ENCODE results near the gene TMEM239. TPM values are rescaled to one million over a fixed set of nuclear protein-coding genes. Genes with fewer than 3 reads are reported as not detected.
A peak's percentile ranks its signal among the peaks of the same experiment; 100 is the strongest.

TMEM239 gene
- polyA plus RNA-seq (2012; rRNA removed), result 0.02 and 0.10 TPM in 2 replicates
- polyA plus RNA-seq (2012; cell fraction: cytosol; rRNA removed), result 0.03 and 0.05 TPM in 2 replicates
- 0.46 and 0.64 TPM in 2 replicates for polyA plus RNA-seq (2012; cell fraction: nucleus; rRNA removed)

DNA sequence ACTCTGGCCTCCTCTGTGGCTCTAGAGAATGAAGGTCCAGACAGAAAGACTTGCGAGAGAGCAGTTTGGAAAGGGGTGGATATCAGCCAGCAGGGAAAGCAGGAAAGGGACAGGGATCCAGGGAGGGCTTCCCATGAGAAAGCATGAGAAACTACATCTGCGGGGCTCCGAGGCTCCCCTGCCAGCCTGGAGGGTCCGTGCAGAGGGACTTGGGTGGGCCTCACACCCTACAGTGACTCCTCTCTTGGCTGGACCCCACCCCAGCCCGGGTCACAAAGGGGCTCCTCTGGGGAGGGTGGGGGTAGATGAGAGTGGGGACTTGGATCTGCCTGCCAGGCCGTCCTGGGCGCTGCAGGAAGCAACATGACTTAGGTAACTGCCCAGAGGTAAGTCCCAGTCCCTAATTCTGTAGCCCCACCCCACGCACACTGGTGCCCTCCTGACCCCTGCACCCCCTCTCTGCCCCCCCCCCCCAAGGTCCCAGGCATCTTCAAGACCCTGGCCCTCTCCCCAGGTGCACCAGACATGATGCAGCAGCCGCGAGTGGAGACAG lies at the start of gene TMEM239:
TMEM239 (plus strand) TSS at position 335 of the 553 bp plus-strand sequence; CDS start at position 526, 191 bp downstream.
- peak within 1 kb of the TSS; percentile 83 for H3K4me2 ChIP-seq
- H3K36me3 ChIP-seq (replicated peaks in 1 of 2; ENCODE audit: control insufficient read depth in 1 of 2, insufficient read depth in 2 of 2, low read length in 1 of 2), result no peaks in the 10 kb centered on the region
- H3K27me3 ChIP-seq (ENCODE audit: insufficient read depth), result no peaks in the 10 kb centered on the region
- H3K9me2 ChIP-seq, result no peaks in the 10 kb centered on the region
- no peak for TF ChIP-seq FOXJ3 (CRISPR knock-in tag; IDR thresholded peaks at IDR 0.05)
- no peak within 1 kb of the TSS for H2AFZ ChIP-seq (ENCODE audit: low read depth)
- H3K9me3 ChIP-seq, result peaks cover 11% of the 10 kb centered on the region
- ChIA-PET POLR2A (no interaction called here), CTCF (no interaction called here)
- no peaks in the 10 kb centered on the region for H4K20me1 ChIP-seq (ENCODE audit: insufficient read depth)
- H3K4me1 ChIP-seq (ENCODE audit: control insufficient read depth in 1 of 2, insufficient read depth in 2 of 2, low read depth in 1 of 2, low read length in 1 of 2), result peaks cover 10 to 18% of the 10 kb centered on the region in 2 experiments; a peak in 2 of 4 replicates
- peak within 1 kb of the TSS; percentile 20; the same call in 1 of the 2 replicates for H3K9ac ChIP-seq
- H3F3A ChIP-seq (replicated peaks; ENCODE audit: insufficient read depth), result peaks cover 13% of the 10 kb centered on the region
- peak within 1 kb of the TSS in 1 of 2 experiments; percentile 72; a peak in 1 of 4 replicates for H3K27ac ChIP-seq (ENCODE audit: low read depth in 2 of 2, low read length in 1 of 2)
- 80% methylated on average over 8 of the region's 10 CpGs for WGBS (ENCODE audit: low lambda C conversion rate)
- no peaks in the 10 kb centered on the region for H3K79me2 ChIP-seq (ENCODE audit: insufficient read depth)
- peak; percentile 20 for DNase-seq
- no peak within 1 kb of the TSS for H3K4me3 ChIP-seq (ENCODE audit: low read depth in 2 of 2, low read length in 1 of 2)

DNA sequence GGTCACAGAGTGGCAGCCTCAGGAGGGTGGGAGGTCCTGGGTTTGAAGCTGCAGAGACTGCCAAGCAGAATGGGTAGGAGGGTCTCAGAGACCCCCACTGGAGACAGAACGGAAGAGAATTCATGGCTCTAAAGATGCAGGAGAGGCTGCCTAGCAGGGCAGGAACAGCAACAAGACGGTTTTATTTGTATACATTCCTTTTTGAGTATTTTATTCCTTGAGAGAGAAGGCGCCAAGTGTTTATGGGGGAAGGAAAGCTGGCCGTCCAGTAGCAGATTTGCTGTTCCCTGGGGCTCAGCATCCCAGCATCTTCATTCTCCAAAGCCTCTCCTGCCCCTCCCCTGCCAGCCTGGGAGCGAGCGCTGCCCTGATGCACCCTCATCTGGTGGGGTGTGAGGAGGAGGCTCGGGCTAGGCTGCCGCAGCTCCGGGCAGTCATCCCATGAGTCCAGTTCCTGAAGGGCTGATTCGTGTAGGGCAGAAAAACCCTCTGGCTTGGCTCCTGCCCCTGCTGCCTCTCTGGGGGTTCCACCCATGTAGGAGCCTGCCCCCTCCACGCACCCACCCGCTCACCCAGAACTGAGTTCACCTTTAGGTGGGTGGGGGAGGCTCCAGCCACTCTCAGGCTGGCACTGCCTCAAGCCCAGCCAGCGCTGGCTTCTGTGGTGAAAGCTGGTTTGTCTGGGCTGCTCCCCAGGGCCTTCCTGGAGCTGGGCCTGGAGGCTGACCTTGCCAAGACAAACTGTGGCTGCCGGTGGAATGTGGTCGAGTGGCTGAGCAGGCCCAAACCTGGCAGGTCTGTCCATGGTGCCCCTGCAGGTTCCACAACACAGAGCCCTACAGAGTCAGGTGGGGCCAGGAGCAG lies 48.2 kb upstream of the TMEM239 start:
- no peak overlapping the region for H3K9ac ChIP-seq
- no peak for TF ChIP-seq SIN3A (IDR thresholded peaks at IDR 0.05; ENCODE audit: borderline replicate concordance, low read depth, low read length)
- TF ChIP-seq, protein P1, sequence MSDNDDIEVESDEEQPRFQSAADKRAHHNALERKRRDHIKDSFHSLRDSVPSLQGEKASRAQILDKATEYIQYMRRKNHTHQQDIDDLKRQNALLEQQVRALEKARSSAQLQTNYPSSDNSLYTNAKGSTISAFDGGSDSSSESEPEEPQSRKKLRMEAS (IDR thresholded peaks at IDR 0.05; ENCODE audit: low read depth), result no peak
- no peak for TF ChIP-seq SMC3 (IDR thresholded peaks at IDR 0.05; ENCODE audit: low read depth, low read length)
- peak; percentile 86 for TF ChIP-seq NFIC (IDR thresholded peaks at IDR 0.05; ENCODE audit: borderline replicate concordance)
- TF ChIP-seq TCF12 (IDR thresholded peaks at IDR 0.05), result peak; percentile 37
- TF ChIP-seq, protein P2, sequence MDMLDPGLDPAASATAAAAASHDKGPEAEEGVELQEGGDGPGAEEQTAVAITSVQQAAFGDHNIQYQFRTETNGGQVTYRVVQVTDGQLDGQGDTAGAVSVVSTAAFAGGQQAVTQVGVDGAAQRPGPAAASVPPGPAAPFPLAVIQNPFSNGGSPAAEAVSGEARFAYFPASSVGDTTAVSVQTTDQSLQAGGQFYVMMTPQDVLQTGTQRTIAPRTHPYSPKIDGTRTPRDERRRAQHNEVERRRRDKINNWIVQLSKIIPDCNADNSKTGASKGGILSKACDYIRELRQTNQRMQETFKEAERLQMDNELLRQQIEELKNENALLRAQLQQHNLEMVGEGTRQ (IDR thresholded peaks at IDR 0.05; ENCODE audit: borderline replicate concordance, low read depth, low read length), result no peak
- TF ChIP-seq, protein P3, sequence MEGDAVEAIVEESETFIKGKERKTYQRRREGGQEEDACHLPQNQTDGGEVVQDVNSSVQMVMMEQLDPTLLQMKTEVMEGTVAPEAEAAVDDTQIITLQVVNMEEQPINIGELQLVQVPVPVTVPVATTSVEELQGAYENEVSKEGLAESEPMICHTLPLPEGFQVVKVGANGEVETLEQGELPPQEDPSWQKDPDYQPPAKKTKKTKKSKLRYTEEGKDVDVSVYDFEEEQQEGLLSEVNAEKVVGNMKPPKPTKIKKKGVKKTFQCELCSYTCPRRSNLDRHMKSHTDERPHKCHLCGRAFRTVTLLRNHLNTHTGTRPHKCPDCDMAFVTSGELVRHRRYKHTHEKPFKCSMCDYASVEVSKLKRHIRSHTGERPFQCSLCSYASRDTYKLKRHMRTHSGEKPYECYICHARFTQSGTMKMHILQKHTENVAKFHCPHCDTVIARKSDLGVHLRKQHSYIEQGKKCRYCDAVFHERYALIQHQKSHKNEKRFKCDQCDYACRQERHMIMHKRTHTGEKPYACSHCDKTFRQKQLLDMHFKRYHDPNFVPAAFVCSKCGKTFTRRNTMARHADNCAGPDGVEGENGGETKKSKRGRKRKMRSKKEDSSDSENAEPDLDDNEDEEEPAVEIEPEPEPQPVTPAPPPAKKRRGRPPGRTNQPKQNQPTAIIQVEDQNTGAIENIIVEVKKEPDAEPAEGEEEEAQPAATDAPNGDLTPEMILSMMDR (IDR thresholded peaks at IDR 0.05), result no peak
- H3K4me1 ChIP-seq (ENCODE audit: control insufficient read depth in 1 of 2, insufficient read depth in 2 of 2, low read depth in 1 of 2, low read length in 1 of 2), result 0 out of 4 replicates have a peak, but pooled peaks cover 0 to 5% of the 10 kb centered on the region in 2 experiments
- no peaks in the 10 kb centered on the region for H3K36me3 ChIP-seq (replicated peaks in 1 of 2; ENCODE audit: control insufficient read depth in 1 of 2, insufficient read depth in 2 of 2, low read length in 1 of 2)
- peak; percentile 14 for DNase-seq
- no peaks in the 10 kb centered on the region for H3K9me3 ChIP-seq
- no peaks in the 10 kb centered on the region for H3F3A ChIP-seq (replicated peaks; ENCODE audit: insufficient read depth)
- H3K79me2 ChIP-seq (ENCODE audit: insufficient read depth), result no peaks in the 10 kb centered on the region
- no peak overlapping the region for H3K4me2 ChIP-seq
- POLR2A ChIA-PET, result no interaction called here
- 64% methylated on average over 7 of the region's 15 CpGs for WGBS (ENCODE audit: low lambda C conversion rate)
- H3K27me3 ChIP-seq (ENCODE audit: insufficient read depth), result no peaks in the 10 kb centered on the region
- no peaks in the 10 kb centered on the region for H4K20me1 ChIP-seq (ENCODE audit: insufficient read depth)
- no peak overlapping the region for H2AFZ ChIP-seq (ENCODE audit: low read depth)
- H3K4me3 ChIP-seq (ENCODE audit: low read depth in 2 of 2, low read length in 1 of 2), result no peak overlapping the region
- no peak overlapping the region for H3K27ac ChIP-seq (ENCODE audit: low read depth in 2 of 2, low read length in 1 of 2)
- CTCF ChIA-PET, result interaction anchor here (1.0 to 4.7 kb wide), 2 partner anchors 13 to 595 kb away, joined by 3 to 16 read pairs; no protein-coding TSS in a partner anchor
- no peaks in the 10 kb centered on the region for H3K9me2 ChIP-seq
